Endothelial cell of umbilical vein (primary cell): ENCODE data around the gene SLC5A10.

Source experiments
- EZH2 ChIP-seq: IDR thresholded peaks from 2 replicates; pipeline ENCODE4 v1.6.1; 2012; ENCODE audit warnings: borderline replicate concordance, low read depth, mild to moderate bottlenecking, moderate library complexity, low read length, inconsistent platforms; ENCODE audit not compliant: severe bottlenecking
- GATA2 ChIP-seq: IDR thresholded peaks from 2 replicates; pipeline ENCODE4 v1.7.0; 2011; ENCODE audit warnings: low read depth, mild to moderate bottlenecking, moderate library complexity, mixed read lengths, low read length; ENCODE audit not compliant: insufficient read length, insufficient read depth
- JUN ChIP-seq: IDR thresholded peaks from 2 replicates; pipeline ENCODE4 v1.6.1; 2011; ENCODE audit warnings: borderline replicate concordance, low read depth; ENCODE audit not compliant: insufficient read length, insufficient read depth
- POLR2A ChIP-seq: IDR thresholded peaks from 2 replicates; pipeline ENCODE4 v1.6.1; 2012; ENCODE audit warnings: low read depth, mild to moderate bottlenecking, control low read depth, low read length
- POLR2AphosphoS5 ChIP-seq: IDR thresholded peaks from 2 replicates; pipeline ENCODE4 v1.6.1; 2012; ENCODE audit warnings: low read depth, mild to moderate bottlenecking, control low read depth, low read length, moderate library complexity; ENCODE audit not compliant: insufficient read depth
- TF ChIP-seq, protein P1 (sequence below): IDR thresholded peaks from 2 replicates; pipeline ENCODE4 v1.6.1; 2011; ENCODE audit not compliant: insufficient read depth, insufficient read length
- TF ChIP-seq, protein P2 (sequence below), 2 donors: IDR thresholded peaks; 1 replicate in 1 of 2; 2 replicates in 1 of 2; pipeline ENCODE4 v1.5.1; 2011; ENCODE audit warnings: low read length in 2 of 2, mild to moderate bottlenecking in 2 of 2, moderate library complexity in 2 of 2, control low read depth in 1 of 2, inconsistent platforms in 1 of 2, low read depth in 1 of 2; ENCODE audit not compliant: insufficient read depth in 1 of 2; ENCODE audit errors: extremely low read depth in 1 of 2

- TF ChIP-seq, protein P1, sequence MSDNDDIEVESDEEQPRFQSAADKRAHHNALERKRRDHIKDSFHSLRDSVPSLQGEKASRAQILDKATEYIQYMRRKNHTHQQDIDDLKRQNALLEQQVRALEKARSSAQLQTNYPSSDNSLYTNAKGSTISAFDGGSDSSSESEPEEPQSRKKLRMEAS = no peak
- TF ChIP-seq, protein P2, sequence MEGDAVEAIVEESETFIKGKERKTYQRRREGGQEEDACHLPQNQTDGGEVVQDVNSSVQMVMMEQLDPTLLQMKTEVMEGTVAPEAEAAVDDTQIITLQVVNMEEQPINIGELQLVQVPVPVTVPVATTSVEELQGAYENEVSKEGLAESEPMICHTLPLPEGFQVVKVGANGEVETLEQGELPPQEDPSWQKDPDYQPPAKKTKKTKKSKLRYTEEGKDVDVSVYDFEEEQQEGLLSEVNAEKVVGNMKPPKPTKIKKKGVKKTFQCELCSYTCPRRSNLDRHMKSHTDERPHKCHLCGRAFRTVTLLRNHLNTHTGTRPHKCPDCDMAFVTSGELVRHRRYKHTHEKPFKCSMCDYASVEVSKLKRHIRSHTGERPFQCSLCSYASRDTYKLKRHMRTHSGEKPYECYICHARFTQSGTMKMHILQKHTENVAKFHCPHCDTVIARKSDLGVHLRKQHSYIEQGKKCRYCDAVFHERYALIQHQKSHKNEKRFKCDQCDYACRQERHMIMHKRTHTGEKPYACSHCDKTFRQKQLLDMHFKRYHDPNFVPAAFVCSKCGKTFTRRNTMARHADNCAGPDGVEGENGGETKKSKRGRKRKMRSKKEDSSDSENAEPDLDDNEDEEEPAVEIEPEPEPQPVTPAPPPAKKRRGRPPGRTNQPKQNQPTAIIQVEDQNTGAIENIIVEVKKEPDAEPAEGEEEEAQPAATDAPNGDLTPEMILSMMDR (IDR thresholded peaks at IDR 0.05; ENCODE audit: extremely low read depth in 1 of 2, insufficient read depth in 1 of 2, low read depth in 1 of 2, low read length in 2 of 2) = no peak
- TF ChIP-seq POLR2A (no peak), POLR2AphosphoS5 (no peak), GATA2 (no peak), EZH2 (no peak), JUN (no peak)
These were observed 47.9 kb downstream of the SLC5A10 start for GRCh38 chr17:18999911-19000310.
